Prostate gland (tissue), 2 donors: Measurements from ENCODE around the gene CXorf38.

Experiments
- CTCF ChIP-seq, 4 experiments: fragments of 200-600 bp in 2 of 4; fragments of 450-650 bp in 2 of 4; sonication (generic) in 2 of 4; IDR thresholded peaks; 1 replicate in 3 of 4; 2 replicates in 1 of 4; pipeline ENCODE4 v1.5.1; 2016 to 2019; ENCODE audit warnings: antibody characterized with exemption in 4 of 4, mild to moderate bottlenecking in 2 of 4, moderate library complexity in 2 of 4
- POLR2A ChIP-seq: fragments of 450-650 bp; IDR thresholded peaks from one replicate; pipeline ENCODE4 v1.6.1; 2016; ENCODE audit warnings: antibody characterized with exemption, mild to moderate bottlenecking

- TF ChIP-seq CTCF (IDR thresholded peaks at IDR 0.05) (no peak), POLR2A (no peak)
Measured at GRCh38 chrX:40671126-40671525, 23.8 kb upstream of the CXorf38 start.
